ENCODE data around the gene PRKAR2B. TPM values are rescaled to one million over a fixed set of nuclear protein-coding genes. Genes with fewer than 3 reads are reported as not detected.

Gene PRKAR2B
- total and polyA plus RNA-seq, 2 of the 4 experiments (the other 2 are of a cell fraction) = 3.0 to 3.1 TPM

DNA sequence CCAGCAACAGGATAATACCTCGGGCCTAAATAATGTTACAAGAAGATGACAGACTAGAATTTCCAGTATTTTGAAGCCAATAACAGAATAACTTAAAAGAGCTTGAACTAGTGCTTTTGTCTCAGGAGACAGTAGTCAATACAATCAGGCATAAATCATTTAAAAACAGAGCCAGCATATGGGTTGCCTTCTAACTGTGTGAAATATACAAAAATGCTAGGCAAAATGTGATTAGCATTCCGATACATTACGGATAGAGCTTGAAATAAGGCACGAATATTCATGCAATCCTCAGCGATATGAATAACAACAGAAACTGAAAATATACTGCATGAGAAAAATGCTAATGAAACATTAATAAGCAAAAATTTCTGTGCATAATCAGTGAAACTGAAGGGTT lies 18.3 kb upstream of the PRKAR2B start:
- ChIA-PET POLR2A (ENCODE audit: unreplicated experiment) (interaction anchor here (0.5 kb wide), 1 partner anchor 71 kb away, joined by 4 read pairs; no protein-coding TSS in a partner anchor), CTCF (no interaction called here)
- in situ Hi-C loops (cut with MboI; ENCODE audit: low sequenced_read_pairs) (no loop called here), dilution Hi-C loops (cut with HindIII; ENCODE audit: low sequenced_read_pairs, unreplicated experiment) (no loop called here), intact Hi-C loops (cut with micrococcal nuclease) (no loop called here)
- H3K18ac ChIP-seq (ENCODE audit: low read depth, low read length) = no peak overlapping the region
- H2BK120ac ChIP-seq (ENCODE audit: low read depth, low read length) = no peak overlapping the region
- no CpG with 5 or more reads among the region's 5 CpGs for WGBS, 2 experiments (ENCODE audit: extremely low coverage in 2 of 2, insufficient read length in 1 of 2)
- H3K27me3 ChIP-seq (ENCODE audit: control insufficient read depth, insufficient read depth, low read length) = no peaks in the 10 kb centered on the region
- no peak overlapping the region for H2BK15ac ChIP-seq (ENCODE audit: low read depth, low read length)
- H2AK9ac ChIP-seq (replicated peaks; ENCODE audit: low read depth, low read length, poor library complexity) = no peak overlapping the region
- H3K9me1 ChIP-seq (ENCODE audit: insufficient read depth, low read length) = no peaks in the 10 kb centered on the region
- BruUV-seq (replicated peaks) = no TSS peak
- no peak overlapping the region for H3K56ac ChIP-seq (ENCODE audit: extremely low read depth, insufficient read depth, low read length)
- H3K9me3 ChIP-seq (ENCODE audit: control insufficient read depth, insufficient read depth, low read length) = peaks cover 2% of the 10 kb centered on the region
- H2BK20ac ChIP-seq (ENCODE audit: low read depth, low read length) = no peak overlapping the region
- no peak overlapping the region for H2AFZ ChIP-seq (replicated peaks; ENCODE audit: low read length, poor library complexity)
- no peak overlapping the region for H3K27ac ChIP-seq (ENCODE audit: insufficient read depth, low read length)
- H4K91ac ChIP-seq (ENCODE audit: insufficient read depth, low read depth, low read length) = no peak overlapping the region
- no peak overlapping the region for H3K14ac ChIP-seq (replicated peaks; ENCODE audit: low read depth, low read length)
- H3K79me1 ChIP-seq (ENCODE audit: low read depth in 1 of 2, low read length in 2 of 2) = no peaks in the 10 kb centered on the region
- no peak overlapping the region for H3K23ac ChIP-seq (ENCODE audit: low read depth, low read length)
- H3K4me3 ChIP-seq (ENCODE audit: insufficient read depth, low read depth, low read length) = no peak overlapping the region
- TF ChIP-seq, protein P1, sequence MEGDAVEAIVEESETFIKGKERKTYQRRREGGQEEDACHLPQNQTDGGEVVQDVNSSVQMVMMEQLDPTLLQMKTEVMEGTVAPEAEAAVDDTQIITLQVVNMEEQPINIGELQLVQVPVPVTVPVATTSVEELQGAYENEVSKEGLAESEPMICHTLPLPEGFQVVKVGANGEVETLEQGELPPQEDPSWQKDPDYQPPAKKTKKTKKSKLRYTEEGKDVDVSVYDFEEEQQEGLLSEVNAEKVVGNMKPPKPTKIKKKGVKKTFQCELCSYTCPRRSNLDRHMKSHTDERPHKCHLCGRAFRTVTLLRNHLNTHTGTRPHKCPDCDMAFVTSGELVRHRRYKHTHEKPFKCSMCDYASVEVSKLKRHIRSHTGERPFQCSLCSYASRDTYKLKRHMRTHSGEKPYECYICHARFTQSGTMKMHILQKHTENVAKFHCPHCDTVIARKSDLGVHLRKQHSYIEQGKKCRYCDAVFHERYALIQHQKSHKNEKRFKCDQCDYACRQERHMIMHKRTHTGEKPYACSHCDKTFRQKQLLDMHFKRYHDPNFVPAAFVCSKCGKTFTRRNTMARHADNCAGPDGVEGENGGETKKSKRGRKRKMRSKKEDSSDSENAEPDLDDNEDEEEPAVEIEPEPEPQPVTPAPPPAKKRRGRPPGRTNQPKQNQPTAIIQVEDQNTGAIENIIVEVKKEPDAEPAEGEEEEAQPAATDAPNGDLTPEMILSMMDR (conservative IDR thresholded peaks at IDR 0.05; ENCODE audit: low read depth, low read length) = no peak
- no peak for TF ChIP-seq RCOR1 (IDR thresholded peaks at IDR 0.05; ENCODE audit: insufficient replicate concordance, low read length)
- TF ChIP-seq CEBPB (IDR thresholded peaks at IDR 0.05; ENCODE audit: low read depth, low read length) = no peak
- TF ChIP-seq RFX5 (IDR thresholded peaks at IDR 0.05; ENCODE audit: low read depth, low read length) = no peak
- TF ChIP-seq RAD21 (IDR thresholded peaks at IDR 0.05; ENCODE audit: low read length) = no peak
- no peak for TF ChIP-seq MXI1 (IDR thresholded peaks at IDR 0.05; ENCODE audit: borderline replicate concordance, low read depth, low read length)
- TF ChIP-seq, protein P2, sequence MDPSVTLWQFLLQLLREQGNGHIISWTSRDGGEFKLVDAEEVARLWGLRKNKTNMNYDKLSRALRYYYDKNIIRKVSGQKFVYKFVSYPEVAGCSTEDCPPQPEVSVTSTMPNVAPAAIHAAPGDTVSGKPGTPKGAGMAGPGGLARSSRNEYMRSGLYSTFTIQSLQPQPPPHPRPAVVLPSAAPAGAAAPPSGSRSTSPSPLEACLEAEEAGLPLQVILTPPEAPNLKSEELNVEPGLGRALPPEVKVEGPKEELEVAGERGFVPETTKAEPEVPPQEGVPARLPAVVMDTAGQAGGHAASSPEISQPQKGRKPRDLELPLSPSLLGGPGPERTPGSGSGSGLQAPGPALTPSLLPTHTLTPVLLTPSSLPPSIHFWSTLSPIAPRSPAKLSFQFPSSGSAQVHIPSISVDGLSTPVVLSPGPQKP (IDR thresholded peaks at IDR 0.05; ENCODE audit: borderline replicate concordance, low read depth, low read length) = no peak
- no peak for TF ChIP-seq BHLHE40 (IDR thresholded peaks at IDR 0.05; ENCODE audit: low read depth, low read length)
- no peaks in the 10 kb centered on the region for H3K4me1 ChIP-seq (ENCODE audit: control insufficient read depth, insufficient read depth, low read length)
- H2BK5ac ChIP-seq (ENCODE audit: low read depth, low read length, poor library complexity, severe bottlenecking) = no peak overlapping the region
- H3K4me2 ChIP-seq (ENCODE audit: low read depth, low read length) = no peak overlapping the region
- H3K9ac ChIP-seq (ENCODE audit: low read depth, low read length) = no peak overlapping the region
- ATAC-seq (ENCODE audit: low read depth) (no peak), DNase-seq (no peak)
- no peak overlapping the region for H3K4ac ChIP-seq (ENCODE audit: low read depth, low read length)
- H4K8ac ChIP-seq (ENCODE audit: low read depth in 2 of 2, low read length in 2 of 2) = no peak overlapping the region
- no peak overlapping the region for H4K5ac ChIP-seq (ENCODE audit: low read depth, low read length)
- H2AK5ac ChIP-seq (ENCODE audit: low read depth, low read length) = no peak overlapping the region
- H3K36me3 ChIP-seq (ENCODE audit: control insufficient read depth, insufficient read depth, low read length) = no peaks in the 10 kb centered on the region
- no peaks in the 10 kb centered on the region for H4K20me1 ChIP-seq (ENCODE audit: insufficient read depth, low read length)

Measured in IMR-90 (cell line).